DND-41 (cell line): ENCODE data around the gene CHN1.

ENCODE experiments used
- EZH2 ChIP-seq: IDR thresholded peaks from 3 replicates; pipeline ENCODE4 v1.6.1; 2012; ENCODE audit warnings: borderline replicate concordance, low read depth, mild to moderate bottlenecking, moderate library complexity, low read length, inconsistent platforms; ENCODE audit not compliant: severe bottlenecking
- TF ChIP-seq, protein P1 (sequence below): IDR thresholded peaks from 2 replicates; pipeline ENCODE4 v1.5.1; 2012; ENCODE audit warnings: borderline replicate concordance, low read length, moderate library complexity, mild to moderate bottlenecking; ENCODE audit not compliant: poor library complexity, severe bottlenecking; ENCODE audit errors: extremely low read depth

DNA sequence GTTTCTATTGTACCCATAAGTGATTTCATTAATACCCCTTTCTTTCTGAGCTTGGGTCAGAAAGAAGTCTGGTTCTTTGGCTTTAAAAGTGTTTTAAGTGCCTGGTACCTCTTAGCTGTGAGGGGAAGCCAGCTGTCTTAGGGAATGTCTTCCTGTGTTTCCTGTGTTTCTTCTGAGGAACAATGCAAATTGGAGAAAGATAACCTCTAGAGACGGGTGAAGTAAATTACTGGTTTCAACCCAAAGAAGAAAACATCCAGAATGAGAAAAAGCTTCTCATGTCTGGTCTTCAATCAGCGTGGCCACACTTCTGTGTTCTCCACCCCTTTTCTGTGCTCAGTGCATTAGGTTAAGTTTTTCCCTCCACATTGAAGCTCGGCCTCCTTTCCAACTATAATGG, 10.2 kb upstream of the CHN1 start:
- TF ChIP-seq, protein P1, sequence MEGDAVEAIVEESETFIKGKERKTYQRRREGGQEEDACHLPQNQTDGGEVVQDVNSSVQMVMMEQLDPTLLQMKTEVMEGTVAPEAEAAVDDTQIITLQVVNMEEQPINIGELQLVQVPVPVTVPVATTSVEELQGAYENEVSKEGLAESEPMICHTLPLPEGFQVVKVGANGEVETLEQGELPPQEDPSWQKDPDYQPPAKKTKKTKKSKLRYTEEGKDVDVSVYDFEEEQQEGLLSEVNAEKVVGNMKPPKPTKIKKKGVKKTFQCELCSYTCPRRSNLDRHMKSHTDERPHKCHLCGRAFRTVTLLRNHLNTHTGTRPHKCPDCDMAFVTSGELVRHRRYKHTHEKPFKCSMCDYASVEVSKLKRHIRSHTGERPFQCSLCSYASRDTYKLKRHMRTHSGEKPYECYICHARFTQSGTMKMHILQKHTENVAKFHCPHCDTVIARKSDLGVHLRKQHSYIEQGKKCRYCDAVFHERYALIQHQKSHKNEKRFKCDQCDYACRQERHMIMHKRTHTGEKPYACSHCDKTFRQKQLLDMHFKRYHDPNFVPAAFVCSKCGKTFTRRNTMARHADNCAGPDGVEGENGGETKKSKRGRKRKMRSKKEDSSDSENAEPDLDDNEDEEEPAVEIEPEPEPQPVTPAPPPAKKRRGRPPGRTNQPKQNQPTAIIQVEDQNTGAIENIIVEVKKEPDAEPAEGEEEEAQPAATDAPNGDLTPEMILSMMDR: no peak
- TF ChIP-seq EZH2: no peak
